GM12878 (cell line): ENCODE data around the gene RPL29. TPM values are rescaled to one million over a fixed set of nuclear protein-coding genes. Genes with fewer than 3 reads are reported as not detected.

ENCODE experiments used
- CTCF ChIP-seq, 3 experiments: IDR thresholded peaks in 2 of 3; conservative IDR thresholded peaks in 1 of 3; 2 replicates each; pipeline ENCODE4 v1.5.1; 2011; ENCODE audit warnings: low read depth in 3 of 3, low read length in 3 of 3, mild to moderate bottlenecking in 3 of 3, control low read depth in 2 of 3, moderate library complexity in 2 of 3, inconsistent platforms in 1 of 3, mixed read lengths in 1 of 3; ENCODE audit not compliant: control insufficient read depth in 2 of 3, insufficient read depth in 1 of 3; ENCODE audit errors: extremely low read depth in 1 of 3
- EED ChIP-seq: sonication (generic); IDR thresholded peaks from 2 replicates; pipeline ENCODE4 v1.6.1; 2016; ENCODE audit warnings: antibody characterized with exemption, low read depth
- TCF7 ChIP-seq: IDR thresholded peaks from 2 replicates; pipeline ENCODE4 v1.6.1; 2014; ENCODE audit warnings: antibody characterized with exemption, borderline replicate concordance
- ZBTB40 ChIP-seq: fragments of 450-650 bp; IDR thresholded peaks from 2 replicates; pipeline ENCODE4 v1.6.1; 2016; ENCODE audit warnings: mild to moderate bottlenecking, moderate library complexity, borderline replicate concordance
- ZNF687 ChIP-seq: fragments of 450-650 bp; IDR thresholded peaks from 2 replicates; pipeline ENCODE4 v1.6.1; 2017; ENCODE audit warnings: mild to moderate bottlenecking, moderate library complexity
- polyA plus RNA-seq, 11 experiments: library from polyadenylated mRNA; depleted of rRNA in 4 of 11; unstranded in 6 of 11; stranded (reverse) in 5 of 11; fragments of >200 nt; fragmentation: Nextera tagmentation in 4 of 11; fragmentation: Illumina TruSeq in 1 of 11; extraction: Ambion mirVana in 4 of 11; extraction: Trizol in 1 of 11; gene quantifications; 1 replicate in 1 of 11; 2 replicates in 10 of 11; pipeline versions ENCODE4 v1.2.1 to v1.2.3, GENCODE V29; 2011 to 2016; ENCODE audit warnings: inconsistent platforms in 2 of 11, missing spikeins in 2 of 11, low read depth in 1 of 11
- total RNA-seq, 4 experiments: library from RNA; depleted of rRNA in 3 of 4; stranded (reverse); fragments of >200 nt in 3 of 4; fragmentation: Illumina TruSeq in 1 of 4; extraction: Trizol in 1 of 4; gene quantifications; 2 replicates each; pipeline versions ENCODE4 v1.2.1 to v1.2.3, GENCODE V29; 2013 to 2021

RPL29 gene
- total and polyA plus RNA-seq, 10 of the 15 experiments (the other 5 are each of a cell fraction or from before 2014, with no cell fraction given), result 1,053 to 2,477 (median 1,657) TPM

DNA sequence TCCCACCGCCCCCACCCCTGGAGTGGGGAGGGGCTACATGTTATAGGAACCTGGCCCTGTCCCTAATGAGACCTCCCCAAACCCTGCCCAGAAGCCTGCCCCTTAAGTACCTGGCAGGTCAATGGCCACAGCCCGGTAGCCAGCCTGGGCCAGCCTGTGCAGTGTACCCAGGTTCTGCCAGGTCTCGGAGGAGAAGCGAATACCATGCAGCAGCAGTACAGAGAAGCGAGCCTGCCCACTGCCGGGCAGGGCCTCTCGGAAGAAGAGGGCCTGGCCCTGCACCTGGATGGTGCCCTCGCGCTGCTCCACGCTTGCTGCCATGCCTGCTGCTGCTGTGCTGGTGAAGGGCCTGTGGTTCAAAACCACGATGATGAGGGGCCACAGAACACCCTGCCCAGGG is 24.3 kb downstream of the RPL29 start (continued):
- TF ChIP-seq CTCF (IDR thresholded peaks at IDR 0.05 in 2 of 3, conservative IDR thresholded peaks at IDR 0.05 in 1 of 3; ENCODE audit: control insufficient read depth in 2 of 3, extremely low read depth in 1 of 3, insufficient read depth in 1 of 3, low read depth in 3 of 3, low read length in 3 of 3) (no peak), TCF7 (no peak), ZNF687 (no peak), EED (no peak), ZBTB40 (no peak)
